Progenitor cell of endocrine pancreas (in vitro differentiated cells): ENCODE results near the gene P3H2. TPM values are rescaled to one million over a fixed set of nuclear protein-coding genes. Genes with fewer than 3 reads are reported as not detected.
A peak's percentile ranks its signal among the peaks of the same experiment; 100 is the strongest.

Source experiments
- DNase-seq: peaks from one replicate; pipeline ENCODE4 v3.0.0; 2021; ENCODE audit warnings: low spot score; ENCODE audit not compliant: unreplicated experiment
- H3K27ac Mint-ChIP-seq: 2 replicates; pipeline ENCODE4 v1.8.0; 2021; ENCODE audit warnings: mild to moderate bottlenecking, moderate library complexity, mixed read lengths
- H3K27me3 Mint-ChIP-seq: 2 replicates; pipeline ENCODE4 v1.8.0; 2021; ENCODE audit warnings: mixed read lengths
- H3K36me3 Mint-ChIP-seq: 2 replicates; pipeline ENCODE4 v1.8.0; 2022; ENCODE audit warnings: mixed read lengths; ENCODE audit not compliant: insufficient read depth
- H3K4me1 Mint-ChIP-seq: 2 replicates; pipeline ENCODE4 v1.8.0; 2021; ENCODE audit warnings: low read depth, mixed read lengths
- H3K4me3 Mint-ChIP-seq: 2 replicates; pipeline ENCODE4 v1.8.0; 2021; ENCODE audit warnings: low read depth, mild to moderate bottlenecking, moderate library complexity, mixed read lengths
- H3K9me3 Mint-ChIP-seq: 2 replicates; pipeline ENCODE4 v1.8.0; 2021; ENCODE audit warnings: low read depth, mixed read lengths
- CTCF ChIP-seq: fragments of 200-600 bp; sonication (generic); IDR thresholded peaks from one replicate; pipeline ENCODE4 v1.5.0; 2021; ENCODE audit warnings: antibody characterized with exemption, mild to moderate bottlenecking; ENCODE audit not compliant: unreplicated experiment
- total RNA-seq: library from RNA; stranded (reverse); gene quantifications from 2 replicates; pipeline ENCODE4 v1.2.1, GENCODE V29; 2021

Gene P3H2
- total RNA-seq, 1 donor from 2014 or later = 5.3 TPM

DNA sequence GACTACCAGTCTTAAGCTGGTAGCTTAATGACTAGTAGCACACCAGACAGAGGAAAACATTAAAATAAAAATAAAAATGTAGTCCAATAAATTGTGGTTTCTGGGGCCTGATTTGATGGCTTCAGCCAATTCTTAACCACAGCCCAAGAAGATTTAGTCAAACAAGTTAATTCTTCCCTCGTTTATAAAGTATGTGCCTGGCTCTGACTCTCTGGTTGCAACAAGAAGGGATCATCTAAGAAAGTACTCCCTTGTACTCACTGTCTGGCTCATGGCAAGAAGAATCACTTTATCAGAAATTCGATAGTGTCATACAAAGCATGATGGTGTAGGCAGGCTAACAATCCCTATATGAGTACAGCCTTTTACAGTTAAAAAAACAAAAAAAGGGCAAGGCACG, 141.9 kb downstream of the P3H2 start:
- H3K27ac Mint-ChIP-seq = no peak overlapping the region
- no peak overlapping the region for H3K4me3 Mint-ChIP-seq
- peaks cover 2% of the 10 kb centered on the region for H3K4me1 Mint-ChIP-seq
- DNase-seq = no peak
- no peaks in the 10 kb centered on the region for H3K27me3 Mint-ChIP-seq
- peaks cover 3% of the 10 kb centered on the region for H3K9me3 Mint-ChIP-seq
- H3K36me3 Mint-ChIP-seq = peaks cover 4% of the 10 kb centered on the region
- TF ChIP-seq CTCF = no peak

GRCh38 chr3:189977174-189977573, 143.5 kb downstream of the P3H2 start:
- no peak overlapping the region for H3K27ac Mint-ChIP-seq
- no peaks in the 10 kb centered on the region for H3K27me3 Mint-ChIP-seq
- H3K36me3 Mint-ChIP-seq = peaks cover 4% of the 10 kb centered on the region
- peaks cover 2% of the 10 kb centered on the region for H3K4me1 Mint-ChIP-seq
- no peak for DNase-seq
- no peak overlapping the region for H3K4me3 Mint-ChIP-seq
- peaks cover 3% of the 10 kb centered on the region for H3K9me3 Mint-ChIP-seq
- no peak for TF ChIP-seq CTCF

- peaks cover 2% of the 10 kb centered on the region for H3K4me1 Mint-ChIP-seq
- no peaks in the 10 kb centered on the region for H3K27me3 Mint-ChIP-seq
- no peak for TF ChIP-seq CTCF
- H3K36me3 Mint-ChIP-seq = peaks cover 4% of the 10 kb centered on the region
- peaks cover 3% of the 10 kb centered on the region for H3K9me3 Mint-ChIP-seq
- DNase-seq = no peak
- no peak overlapping the region for H3K4me3 Mint-ChIP-seq
- H3K27ac Mint-ChIP-seq = peak overlapping the region; percentile 24
These were observed 145.2 kb downstream of the P3H2 start for GRCh38 chr3:189975391-189975990.

GRCh38 chr3:189974359-189974758, 146.3 kb downstream of the P3H2 start:
- Mint-ChIP-seq H3K4me1 (peaks cover 2% of the 10 kb centered on the region), H3K27me3 (no peaks in the 10 kb centered on the region), H3K4me3 (no peak overlapping the region), H3K27ac (no peak overlapping the region), H3K9me3 (peaks cover 3% of the 10 kb centered on the region), H3K36me3 (peaks cover 4% of the 10 kb centered on the region)
- no peak for DNase-seq
- no peak for TF ChIP-seq CTCF

DNA sequence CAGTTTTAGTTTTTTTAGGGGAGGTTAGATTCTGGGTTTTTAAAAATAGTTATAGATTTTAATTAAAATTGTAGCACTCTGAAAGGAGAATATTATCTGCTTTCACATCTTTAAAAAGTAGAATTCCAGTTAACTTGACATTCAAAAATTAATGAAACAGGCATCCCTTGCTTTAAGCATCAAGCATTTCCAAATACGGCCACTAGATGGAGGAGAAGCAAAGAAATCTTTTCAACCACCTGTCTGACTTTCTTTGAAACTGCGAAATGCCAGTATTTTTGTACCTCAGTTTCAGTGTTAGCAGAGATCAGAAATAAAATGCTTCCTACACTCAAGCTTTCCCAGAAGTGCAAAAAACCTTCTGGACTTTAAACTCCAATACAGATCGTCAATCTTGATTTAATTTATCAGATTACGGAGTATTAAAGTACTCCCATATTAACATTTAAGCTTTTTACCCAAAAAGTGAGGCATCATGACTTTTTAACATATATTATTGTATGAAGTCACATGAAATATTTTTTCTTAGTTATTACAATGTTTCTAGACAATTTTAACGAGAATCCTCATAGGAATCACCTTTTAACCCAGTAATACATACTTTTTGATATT, 153.3 kb downstream of the P3H2 start:
- TF ChIP-seq CTCF = peak; percentile 87
- no peaks in the 10 kb centered on the region for H3K4me1 Mint-ChIP-seq
- H3K36me3 Mint-ChIP-seq = no peaks in the 10 kb centered on the region
- no peaks in the 10 kb centered on the region for H3K9me3 Mint-ChIP-seq
- no peak overlapping the region for H3K27ac Mint-ChIP-seq
- H3K27me3 Mint-ChIP-seq = peaks cover 5% of the 10 kb centered on the region
- peak; percentile 16 for DNase-seq
- H3K4me3 Mint-ChIP-seq = no peak overlapping the region
